ENCODE data around the gene KHK. TPM values are rescaled to one million over a fixed set of nuclear protein-coding genes. Genes with fewer than 3 reads are reported as not detected.
A peak's percentile ranks its signal among the peaks of the same experiment; 100 is the strongest.

KHK gene
- total RNA-seq, 1 experiment from 2014 or later: 1.5 TPM

DNA sequence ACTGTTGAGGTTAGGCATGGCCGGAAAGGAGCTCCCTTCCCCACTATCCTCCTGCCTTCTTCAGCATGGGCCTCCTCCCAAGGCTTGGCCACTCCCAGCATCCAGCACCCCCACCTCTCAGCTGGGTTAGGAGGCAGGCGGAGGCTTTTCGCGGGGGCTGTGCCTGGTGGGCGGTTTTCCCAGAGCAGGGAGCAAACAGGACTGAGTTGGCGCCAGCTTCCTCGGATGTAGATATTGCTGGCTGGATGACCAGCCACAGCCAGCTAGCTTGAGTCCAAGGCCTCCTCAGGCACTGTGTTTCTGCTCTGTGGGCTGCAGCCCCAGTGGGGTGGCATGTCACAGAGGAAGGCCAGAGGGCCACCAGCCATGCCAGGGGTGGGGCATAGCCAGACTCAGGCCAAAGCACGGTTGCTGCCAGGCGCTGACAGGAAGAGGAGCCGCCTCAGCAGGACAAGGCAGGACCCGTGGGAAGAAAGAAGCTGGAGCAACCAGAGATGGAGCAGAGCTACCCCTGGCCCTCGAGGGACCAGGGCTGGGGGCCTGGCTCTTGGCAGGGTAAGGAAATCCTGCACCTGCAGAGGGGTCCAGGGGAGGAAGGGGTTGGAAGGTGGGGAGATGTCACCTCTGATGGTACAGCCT, 62.3 kb downstream of the KHK start, which contains the start of gene TCF23:
TCF23 (plus strand) TSS at position 204 of the 639 bp plus-strand sequence; CDS start at position 334, 130 bp downstream.
- TF ChIP-seq TCF7L2 (IDR thresholded peaks at IDR 0.05; ENCODE audit: low read depth, low read length) (no peak), SIN3A (IDR thresholded peaks at IDR 0.05; ENCODE audit: borderline replicate concordance, insufficient read depth, low read depth, low read length) (no peak), POLR2AphosphoS5 (IDR thresholded peaks at IDR 0.05; ENCODE audit: low read depth, low read length) (no peak)
- TF ChIP-seq, protein P1, sequence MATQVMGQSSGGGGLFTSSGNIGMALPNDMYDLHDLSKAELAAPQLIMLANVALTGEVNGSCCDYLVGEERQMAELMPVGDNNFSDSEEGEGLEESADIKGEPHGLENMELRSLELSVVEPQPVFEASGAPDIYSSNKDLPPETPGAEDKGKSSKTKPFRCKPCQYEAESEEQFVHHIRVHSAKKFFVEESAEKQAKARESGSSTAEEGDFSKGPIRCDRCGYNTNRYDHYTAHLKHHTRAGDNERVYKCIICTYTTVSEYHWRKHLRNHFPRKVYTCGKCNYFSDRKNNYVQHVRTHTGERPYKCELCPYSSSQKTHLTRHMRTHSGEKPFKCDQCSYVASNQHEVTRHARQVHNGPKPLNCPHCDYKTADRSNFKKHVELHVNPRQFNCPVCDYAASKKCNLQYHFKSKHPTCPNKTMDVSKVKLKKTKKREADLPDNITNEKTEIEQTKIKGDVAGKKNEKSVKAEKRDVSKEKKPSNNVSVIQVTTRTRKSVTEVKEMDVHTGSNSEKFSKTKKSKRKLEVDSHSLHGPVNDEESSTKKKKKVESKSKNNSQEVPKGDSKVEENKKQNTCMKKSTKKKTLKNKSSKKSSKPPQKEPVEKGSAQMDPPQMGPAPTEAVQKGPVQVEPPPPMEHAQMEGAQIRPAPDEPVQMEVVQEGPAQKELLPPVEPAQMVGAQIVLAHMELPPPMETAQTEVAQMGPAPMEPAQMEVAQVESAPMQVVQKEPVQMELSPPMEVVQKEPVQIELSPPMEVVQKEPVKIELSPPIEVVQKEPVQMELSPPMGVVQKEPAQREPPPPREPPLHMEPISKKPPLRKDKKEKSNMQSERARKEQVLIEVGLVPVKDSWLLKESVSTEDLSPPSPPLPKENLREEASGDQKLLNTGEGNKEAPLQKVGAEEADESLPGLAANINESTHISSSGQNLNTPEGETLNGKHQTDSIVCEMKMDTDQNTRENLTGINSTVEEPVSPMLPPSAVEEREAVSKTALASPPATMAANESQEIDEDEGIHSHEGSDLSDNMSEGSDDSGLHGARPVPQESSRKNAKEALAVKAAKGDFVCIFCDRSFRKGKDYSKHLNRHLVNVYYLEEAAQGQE (IDR thresholded peaks at IDR 0.05; ENCODE audit: insufficient read depth in 1 of 2, low read depth in 2 of 2, low read length in 1 of 2): no peak
- TF ChIP-seq, protein P2, sequence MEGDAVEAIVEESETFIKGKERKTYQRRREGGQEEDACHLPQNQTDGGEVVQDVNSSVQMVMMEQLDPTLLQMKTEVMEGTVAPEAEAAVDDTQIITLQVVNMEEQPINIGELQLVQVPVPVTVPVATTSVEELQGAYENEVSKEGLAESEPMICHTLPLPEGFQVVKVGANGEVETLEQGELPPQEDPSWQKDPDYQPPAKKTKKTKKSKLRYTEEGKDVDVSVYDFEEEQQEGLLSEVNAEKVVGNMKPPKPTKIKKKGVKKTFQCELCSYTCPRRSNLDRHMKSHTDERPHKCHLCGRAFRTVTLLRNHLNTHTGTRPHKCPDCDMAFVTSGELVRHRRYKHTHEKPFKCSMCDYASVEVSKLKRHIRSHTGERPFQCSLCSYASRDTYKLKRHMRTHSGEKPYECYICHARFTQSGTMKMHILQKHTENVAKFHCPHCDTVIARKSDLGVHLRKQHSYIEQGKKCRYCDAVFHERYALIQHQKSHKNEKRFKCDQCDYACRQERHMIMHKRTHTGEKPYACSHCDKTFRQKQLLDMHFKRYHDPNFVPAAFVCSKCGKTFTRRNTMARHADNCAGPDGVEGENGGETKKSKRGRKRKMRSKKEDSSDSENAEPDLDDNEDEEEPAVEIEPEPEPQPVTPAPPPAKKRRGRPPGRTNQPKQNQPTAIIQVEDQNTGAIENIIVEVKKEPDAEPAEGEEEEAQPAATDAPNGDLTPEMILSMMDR (IDR thresholded peaks at IDR 0.05): no peak
- no peak within 1 kb of the TSS for H3K27ac ChIP-seq (ENCODE audit: low read length)
- no peak for ATAC-seq
- intact Hi-C loops (cut with micrococcal nuclease; ENCODE audit: unreplicated experiment): no loop called here
- no peaks in the 10 kb centered on the region for H3K4me1 ChIP-seq (ENCODE audit: control insufficient read depth, insufficient read depth, low read length)
- in situ Hi-C loops (cut with HindIII; ENCODE audit: low pct_unique_long_range_greater_than_20kb, low sequenced_read_pairs): no loop called here
- no TSS peak for BruUV-seq (replicated peaks)
- H3K36me3 ChIP-seq (ENCODE audit: control insufficient read depth, insufficient read depth, low read length): no peaks in the 10 kb centered on the region
- H3K9me3 ChIP-seq (ENCODE audit: control insufficient read depth, insufficient read depth, low read depth, low read length): no peaks in the 10 kb centered on the region
- ChIA-PET CTCF (no interaction called here), POLR2A (no interaction called here)
- H3K27me3 ChIP-seq (ENCODE audit: control insufficient read depth, insufficient read depth, low read length): 0 out of 2 replicates have a peak, but pooled peaks cover under 1% of the 10 kb centered on the region
- no peak for DNase-seq (ENCODE audit: low read depth, low spot score)
- no peak within 1 kb of the TSS for H3K4me3 ChIP-seq (ENCODE audit: low read depth in 2 of 2, low read length in 2 of 2)

DNA sequence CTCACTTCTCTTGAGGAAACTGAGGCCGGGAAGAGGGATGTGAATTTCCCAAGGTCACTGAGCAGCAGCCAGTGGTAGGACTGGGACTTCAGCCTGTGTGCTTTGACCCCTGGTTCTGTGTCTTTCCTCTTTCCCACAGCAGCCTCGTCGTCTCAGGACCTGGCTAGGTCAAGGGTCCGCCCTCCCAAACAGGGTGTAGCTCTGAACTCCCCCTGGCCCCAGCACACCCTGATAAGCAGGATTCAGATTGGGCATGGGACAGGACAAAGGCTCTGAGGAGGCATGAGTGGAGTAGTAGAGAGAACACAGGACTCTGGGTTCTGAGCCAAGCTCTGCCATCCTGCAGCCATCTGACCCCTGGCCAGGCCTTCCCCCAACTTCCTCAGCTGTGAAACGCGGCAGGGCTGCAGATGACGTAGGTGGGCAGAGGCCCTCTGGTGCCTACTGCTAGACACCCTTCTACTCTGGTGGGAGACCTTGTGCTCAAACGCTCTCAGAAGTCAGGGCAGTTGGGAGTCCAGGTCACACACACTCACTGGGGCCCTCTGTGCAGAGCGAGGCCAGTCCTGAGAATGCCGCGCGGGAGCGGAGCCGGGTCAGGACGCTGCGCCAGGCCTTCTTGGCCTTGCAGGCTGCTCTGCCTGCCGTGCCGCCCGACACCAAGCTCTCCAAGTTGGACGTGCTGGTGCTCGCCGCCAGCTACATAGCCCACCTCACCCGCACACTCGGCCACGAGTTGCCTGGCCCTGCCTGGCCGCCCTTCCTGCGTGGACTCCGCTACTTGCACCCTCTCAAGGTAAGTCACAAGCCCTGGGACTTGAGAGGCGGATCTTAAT, 63.2 kb downstream of the KHK start:
- intact Hi-C loops (cut with micrococcal nuclease; ENCODE audit: unreplicated experiment): no loop called here
- no peaks in the 10 kb centered on the region for H3K36me3 ChIP-seq (ENCODE audit: control insufficient read depth, insufficient read depth, low read length)
- ChIA-PET POLR2A (interaction anchor here (0.5 kb wide), 1 partner anchor 33 kb away, joined by 4 read pairs; no protein-coding TSS in a partner anchor), CTCF (interaction anchor here (0.6 kb wide), 1 partner anchor 13 kb away, joined by 5 read pairs; no protein-coding TSS in a partner anchor)
- H3K9me3 ChIP-seq (ENCODE audit: control insufficient read depth, insufficient read depth, low read depth, low read length): no peaks in the 10 kb centered on the region
- peak; percentile 26; the same call in 1 of the 2 replicates for ATAC-seq
- H3K27me3 ChIP-seq (ENCODE audit: control insufficient read depth, insufficient read depth, low read length): no peaks in the 10 kb centered on the region
- DNase-seq (ENCODE audit: low read depth, low spot score): no peak
- TF ChIP-seq, protein P2 (IDR thresholded peaks at IDR 0.05): no peak
- no peak for TF ChIP-seq POLR2AphosphoS5 (IDR thresholded peaks at IDR 0.05; ENCODE audit: low read depth, low read length)
- TF ChIP-seq, protein P1 (IDR thresholded peaks at IDR 0.05; ENCODE audit: insufficient read depth in 1 of 2, low read depth in 2 of 2, low read length in 1 of 2): no peak
- BruUV-seq (replicated peaks): no TSS peak
- in situ Hi-C loops (cut with HindIII; ENCODE audit: low pct_unique_long_range_greater_than_20kb, low sequenced_read_pairs): no loop called here
- no peaks in the 10 kb centered on the region for H3K4me1 ChIP-seq (ENCODE audit: control insufficient read depth, insufficient read depth, low read length)
- no peak overlapping the region for H3K4me3 ChIP-seq (ENCODE audit: low read depth in 2 of 2, low read length in 2 of 2)
- H3K27ac ChIP-seq (ENCODE audit: low read length): no peak overlapping the region

Measured in Panc1 (cell line).